Vagina (tissue), 2 donors: ENCODE data around the gene SLC2A6. TPM values are rescaled to one million over a fixed set of nuclear protein-coding genes. Genes with fewer than 3 reads are reported as not detected.

Experiments used
- DNase-seq, 2 donors: peaks; one replicate each; pipeline ENCODE4 v3.0.0-alpha.2; 2017; ENCODE audit errors: extremely low spot score in 2 of 2
- H3K27ac ChIP-seq: fragments of 200-600 bp; sonication (generic); one replicate; pipeline ENCODE4 v1.5.1; 2019
- H3K27me3 ChIP-seq: fragments of 200-600 bp; sonication (generic); one replicate; pipeline ENCODE4 v1.5.1; 2019
- H3K36me3 ChIP-seq, 2 donors: fragments of 200-600 bp; sonication (generic); one replicate each; pipeline ENCODE4 v1.5.1; 2017 to 2019
- H3K4me1 ChIP-seq: fragments of 200-600 bp; sonication (generic); one replicate; pipeline ENCODE4 v1.5.1; 2019
- H3K4me3 ChIP-seq, 2 donors: fragments of 200-600 bp; sonication (generic); 1 replicate in 1 of 2; 2 replicates in 1 of 2; pipeline ENCODE4 v1.5.1; 2016 to 2019
- H3K9me3 ChIP-seq: fragments of 200-600 bp; sonication (generic); one replicate; pipeline ENCODE4 v1.5.1; 2019
- POLR2A ChIP-seq, 2 donors: fragments of 450-650 bp; IDR thresholded peaks; one replicate each; pipeline ENCODE4 v1.6.1; 2017; ENCODE audit warnings: antibody characterized with exemption in 2 of 2, mild to moderate bottlenecking in 2 of 2, moderate library complexity in 2 of 2
- POLR2AphosphoS5 ChIP-seq, 2 donors: sonication (generic); formaldehyde crosslinking; IDR thresholded peaks; one replicate each; pipeline ENCODE4 v1.9.0; 2017; ENCODE audit warnings: antibody characterized with exemption in 2 of 2, mild to moderate bottlenecking in 2 of 2, low read depth in 1 of 2; ENCODE audit not compliant: insufficient read depth in 1 of 2
- intact Hi-C: fragments of 100-400 bp; cut with DNase I; formaldehyde crosslinking; loops from one replicate; pipeline ENCODE4 v1.15.1; 2023
- total RNA-seq: library from RNA; depleted of rRNA; stranded (reverse); fragments of >200 nt; gene quantifications from one replicate; pipeline ENCODE4 v1.2.3, GENCODE V29; 2016
- TF ChIP-seq, protein P1 (sequence below), 3 experiments: fragments of 450-650 bp in 2 of 3; fragments of 200-600 bp in 1 of 3; sonication (generic) in 1 of 3; IDR thresholded peaks; one replicate each; pipeline ENCODE4 v1.5.1; 2017 to 2019; ENCODE audit warnings: antibody characterized with exemption in 3 of 3, mild to moderate bottlenecking in 2 of 3, moderate library complexity in 2 of 3

The SLC2A6 gene
- total RNA-seq, 1 donor from 2014 or later, result 3.7 TPM

DNA sequence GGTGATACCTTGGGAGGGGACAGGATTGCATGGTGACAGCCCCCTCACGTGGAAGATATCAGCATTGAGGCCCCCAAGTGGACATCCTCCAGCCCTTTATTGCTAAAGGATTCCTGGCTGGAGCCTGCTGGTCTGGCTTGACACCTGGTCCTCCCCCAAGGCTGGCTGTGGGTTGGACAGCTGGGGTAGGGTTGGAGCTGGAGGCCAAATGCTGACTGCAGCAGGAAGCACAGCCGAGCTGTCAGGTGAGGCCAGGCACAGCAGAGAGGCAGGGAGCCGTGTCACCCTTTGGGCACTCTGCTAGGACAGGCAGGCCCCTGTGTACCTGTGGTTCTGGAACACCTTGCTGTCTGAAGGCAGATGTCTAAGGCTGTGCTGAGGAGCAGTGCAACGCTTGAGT, 16.9 kb downstream of the SLC2A6 start:
- no peak overlapping the region for H3K4me3 ChIP-seq
- TF ChIP-seq, protein P1, sequence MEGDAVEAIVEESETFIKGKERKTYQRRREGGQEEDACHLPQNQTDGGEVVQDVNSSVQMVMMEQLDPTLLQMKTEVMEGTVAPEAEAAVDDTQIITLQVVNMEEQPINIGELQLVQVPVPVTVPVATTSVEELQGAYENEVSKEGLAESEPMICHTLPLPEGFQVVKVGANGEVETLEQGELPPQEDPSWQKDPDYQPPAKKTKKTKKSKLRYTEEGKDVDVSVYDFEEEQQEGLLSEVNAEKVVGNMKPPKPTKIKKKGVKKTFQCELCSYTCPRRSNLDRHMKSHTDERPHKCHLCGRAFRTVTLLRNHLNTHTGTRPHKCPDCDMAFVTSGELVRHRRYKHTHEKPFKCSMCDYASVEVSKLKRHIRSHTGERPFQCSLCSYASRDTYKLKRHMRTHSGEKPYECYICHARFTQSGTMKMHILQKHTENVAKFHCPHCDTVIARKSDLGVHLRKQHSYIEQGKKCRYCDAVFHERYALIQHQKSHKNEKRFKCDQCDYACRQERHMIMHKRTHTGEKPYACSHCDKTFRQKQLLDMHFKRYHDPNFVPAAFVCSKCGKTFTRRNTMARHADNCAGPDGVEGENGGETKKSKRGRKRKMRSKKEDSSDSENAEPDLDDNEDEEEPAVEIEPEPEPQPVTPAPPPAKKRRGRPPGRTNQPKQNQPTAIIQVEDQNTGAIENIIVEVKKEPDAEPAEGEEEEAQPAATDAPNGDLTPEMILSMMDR (IDR thresholded peaks at IDR 0.05), result no peak
- H3K36me3 ChIP-seq, result no peaks in the 10 kb centered on the region
- H3K4me1 ChIP-seq, result peaks cover 18% of the 10 kb centered on the region
- no peak overlapping the region for H3K27ac ChIP-seq
- H3K9me3 ChIP-seq, result no peaks in the 10 kb centered on the region
- DNase-seq, result no peak
- intact Hi-C loops, result no loop called here
- no peaks in the 10 kb centered on the region for H3K27me3 ChIP-seq

DNA sequence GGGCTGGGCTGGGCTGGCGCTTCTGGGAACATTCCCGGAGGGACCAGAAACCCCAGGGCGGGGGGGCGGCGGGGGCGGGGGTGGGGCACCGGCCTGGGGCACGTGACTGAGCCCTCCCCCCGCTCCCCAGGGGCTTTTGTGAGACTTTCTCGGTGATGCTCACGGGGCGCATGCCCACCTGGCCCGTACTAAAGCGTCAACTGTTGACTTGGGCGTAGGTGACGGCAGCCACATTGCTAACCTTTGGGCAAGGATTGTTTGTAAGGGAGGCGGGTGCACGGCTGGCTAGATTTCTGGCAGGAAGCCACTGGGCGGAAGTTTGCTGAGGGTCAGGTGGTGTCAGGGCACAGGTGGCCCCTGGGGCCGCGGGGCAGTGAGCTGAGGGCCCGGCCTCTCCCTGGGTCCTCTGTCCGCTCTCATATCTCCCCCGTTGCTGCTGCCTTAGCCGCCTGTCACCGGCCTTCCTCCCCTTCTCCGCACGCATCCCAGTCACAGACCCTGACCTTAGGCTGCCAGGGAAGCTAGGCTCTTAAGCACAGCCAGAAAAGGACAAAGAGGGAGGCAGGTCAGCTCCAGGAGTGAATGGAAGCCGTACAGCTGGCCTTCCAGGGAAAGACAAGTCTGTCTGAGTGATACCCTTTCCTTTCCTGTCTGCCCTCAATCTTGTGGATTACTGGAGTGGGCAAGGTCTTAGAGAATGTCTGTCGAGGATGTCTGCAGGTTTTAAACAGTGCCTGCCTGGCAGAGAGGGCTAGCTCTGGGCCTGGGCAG, 18.3 kb downstream of the SLC2A6 start:
- Histone ChIP-seq H3K27ac (peak overlapping the region; percentile 89), H3K36me3 (no peaks in the 10 kb centered on the region), H3K27me3 (no peaks in the 10 kb centered on the region), H3K4me1 (peaks cover 18% of the 10 kb centered on the region), H3K9me3 (no peaks in the 10 kb centered on the region), H3K4me3 (peak overlapping the region; percentile 57 to 81)
- intact Hi-C loops, result no loop called here
- TF ChIP-seq POLR2AphosphoS5 (IDR thresholded peaks at IDR 0.05; ENCODE audit: insufficient read depth in 1 of 2, low read depth in 1 of 2) (no peak), POLR2A (IDR thresholded peaks at IDR 0.05) (no peak)
- TF ChIP-seq, protein P1 (IDR thresholded peaks at IDR 0.05), result no peak
- no peak for DNase-seq

DNA sequence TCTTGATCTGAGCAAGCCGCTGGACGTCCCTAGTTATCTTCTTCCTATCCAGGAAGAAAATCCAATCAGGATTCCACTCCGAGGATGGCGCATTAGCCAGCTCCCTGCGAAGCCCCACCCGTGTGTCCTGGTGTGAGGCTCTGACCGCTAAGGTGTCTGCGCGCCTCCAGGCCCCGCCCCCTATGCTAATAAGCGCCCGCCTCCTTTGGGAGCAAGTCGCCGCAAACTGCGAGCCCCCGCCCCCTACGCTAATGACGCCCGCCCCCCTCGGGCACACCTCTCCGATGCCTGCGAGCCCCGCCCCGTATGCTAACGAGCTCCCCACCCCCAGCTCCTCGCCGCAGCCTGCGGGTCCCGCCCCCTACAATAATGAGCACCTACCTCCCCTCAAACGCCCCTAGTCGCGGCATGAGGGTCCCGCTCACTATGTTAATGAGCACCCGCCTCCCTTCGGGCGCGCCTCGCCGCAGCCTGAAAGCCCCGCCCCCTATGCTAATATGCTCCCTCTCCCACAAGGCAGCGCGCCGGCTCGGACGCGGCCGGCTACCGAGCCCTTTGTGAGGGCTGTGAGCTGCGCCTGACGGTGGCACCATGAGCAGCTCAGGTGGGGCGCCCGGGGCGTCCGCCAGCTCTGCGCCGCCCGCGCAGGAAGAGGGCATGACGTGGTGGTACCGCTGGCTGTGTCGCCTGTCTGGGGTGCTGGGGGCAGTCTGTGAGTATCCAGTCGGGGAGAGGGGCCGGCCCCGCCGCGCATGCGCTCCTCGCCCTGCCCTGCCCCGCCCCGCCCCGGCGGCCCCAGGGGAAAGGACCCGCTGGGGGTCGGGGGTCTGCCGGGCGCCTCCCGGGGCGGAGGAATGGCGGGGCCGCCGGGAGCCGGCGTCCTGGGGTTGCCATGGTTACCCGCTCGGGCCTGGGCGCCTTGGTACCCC, 19.2 kb downstream of the SLC2A6 start, which contains the start of gene CACFD1:
TSS of gene CACFD1 (plus strand) at position 503 of the 929 bp plus-strand sequence. CDS start at position 592, 89 bp downstream.
- no peaks in the 10 kb centered on the region for H3K36me3 ChIP-seq
- no peaks in the 10 kb centered on the region for H3K9me3 ChIP-seq
- TF ChIP-seq, protein P1 (IDR thresholded peaks at IDR 0.05), result no peak
- TF ChIP-seq POLR2A (IDR thresholded peaks at IDR 0.05) (peak in 1 of 2 donors; percentile 59), POLR2AphosphoS5 (IDR thresholded peaks at IDR 0.05; ENCODE audit: insufficient read depth in 1 of 2, low read depth in 1 of 2) (peak; percentile 38 to 88)
- H3K27ac ChIP-seq, result peak within 1 kb of the TSS; percentile 89
- H3K4me1 ChIP-seq, result peaks cover 18% of the 10 kb centered on the region
- no peaks in the 10 kb centered on the region for H3K27me3 ChIP-seq
- intact Hi-C loops, result no loop called here
- DNase-seq, result peak in 1 of 2 donors; percentile 95
- peak within 1 kb of the TSS; percentile 57 to 81 for H3K4me3 ChIP-seq

DNA sequence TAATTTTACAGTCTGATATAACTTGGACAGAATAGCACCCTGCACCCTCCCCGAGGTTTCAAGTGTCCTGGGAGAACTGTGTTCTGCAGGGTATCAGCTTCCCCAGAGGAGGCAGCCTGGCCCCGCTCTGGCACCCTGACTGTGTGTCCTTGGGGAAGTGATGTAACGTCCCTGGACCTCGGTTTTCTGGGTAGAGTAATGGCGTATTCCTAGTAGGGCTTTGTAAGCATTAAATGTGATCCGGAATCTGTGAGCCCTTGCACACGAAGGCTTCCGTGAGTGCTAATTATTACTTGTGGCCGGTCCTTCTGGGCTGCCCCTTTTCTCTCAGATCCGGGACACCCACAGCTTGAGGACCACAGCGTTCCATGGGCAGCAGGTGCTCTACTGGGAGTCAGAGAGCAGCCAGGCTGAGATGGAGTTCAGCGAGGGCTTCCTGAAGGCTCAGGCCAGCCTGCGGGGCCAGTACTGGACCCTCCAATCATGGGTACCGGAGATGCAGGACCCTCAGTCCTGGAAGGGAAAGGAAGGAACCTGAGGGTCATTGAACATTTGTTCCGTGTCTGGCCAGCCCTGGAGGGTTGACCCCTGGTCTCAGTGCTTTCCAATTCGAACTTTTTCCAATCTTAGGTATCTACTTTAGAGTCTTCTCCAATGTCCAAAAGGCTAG, 20.1 kb downstream of the SLC2A6 start:
- Histone ChIP-seq H3K27me3 (no peaks in the 10 kb centered on the region), H3K9me3 (no peaks in the 10 kb centered on the region), H3K27ac (peak overlapping the region; percentile 89), H3K36me3 (no peaks in the 10 kb centered on the region), H3K4me3 (peak overlapping the region; percentile 57 to 81), H3K4me1 (peaks cover 18% of the 10 kb centered on the region)
- TF ChIP-seq, protein P1 (IDR thresholded peaks at IDR 0.05), result no peak
- no peak for TF ChIP-seq POLR2AphosphoS5 (IDR thresholded peaks at IDR 0.05; ENCODE audit: insufficient read depth in 1 of 2, low read depth in 1 of 2)
- TF ChIP-seq POLR2A (IDR thresholded peaks at IDR 0.05), result no peak
- DNase-seq, result no peak
- intact Hi-C loops, result no loop called here
